22Rv1 (cell line): ENCODE data around the gene IKZF3.
"Not testable (repeated sequence)": the region's sequence is repeated elsewhere in the genome, so short reads cannot be mapped to it uniquely, and the experiment has no call there.

Experiments
- H3K27ac ChIP-seq: fragments of 450-650 bp; 2 replicates; pipeline ENCODE4 v1.5.1; 2017
- CTCF ChIP-seq: fragments of 450-650 bp; IDR thresholded peaks from 2 replicates; pipeline ENCODE4 v1.5.1; 2017; ENCODE audit warnings: mild to moderate bottlenecking
- ZFX ChIP-seq: fragments of 450-650 bp; IDR thresholded peaks from 2 replicates; pipeline ENCODE4 v1.6.1; 2017; ENCODE audit warnings: antibody characterized with exemption, borderline replicate concordance

IKZF3 gene

GRCh38 chr17:39767147-39767546, 97.0 kb downstream of the IKZF3 start:
- TF ChIP-seq CTCF (no peak), ZFX (no peak)
- no peak overlapping the region for H3K27ac ChIP-seq

GRCh38 chr17:39765766-39766165, 98.3 kb downstream of the IKZF3 start:
- TF ChIP-seq ZFX, result no peak
- no peak for TF ChIP-seq CTCF
- no peak overlapping the region for H3K27ac ChIP-seq

- H3K27ac ChIP-seq, result no peak overlapping the region
- TF ChIP-seq CTCF (no peak), ZFX (no peak)
Measured at GRCh38 chr17:39765175-39765574, 98.9 kb downstream of the IKZF3 start.

- H3K27ac ChIP-seq, result not testable (repeated sequence)
Measured at GRCh38 chr17:39764171-39764570, 99.9 kb downstream of the IKZF3 start.

- no peak overlapping the region for H3K27ac ChIP-seq
- TF ChIP-seq CTCF, result no peak
- TF ChIP-seq ZFX, result no peak
Measured at GRCh38 chr17:39763051-39763820, 100.9 kb downstream of the IKZF3 start.

- H3K27ac ChIP-seq, result no peak overlapping the region
- no peak for TF ChIP-seq CTCF
- no peak for TF ChIP-seq ZFX
Measured at GRCh38 chr17:39761861-39762496, 102.1 kb downstream of the IKZF3 start.

GRCh38 chr17:39759204-39759603, 104.9 kb downstream of the IKZF3 start:
- TF ChIP-seq ZFX, result no peak
- TF ChIP-seq CTCF, result no peak
- H3K27ac ChIP-seq, result no peak overlapping the region
